Esophagus (tissue), 2 donors: ENCODE results near the gene EPX. TPM values are rescaled to one million over a fixed set of nuclear protein-coding genes. Genes with fewer than 3 reads are reported as not detected.

Source experiments
- H3K27ac ChIP-seq, 2 donors: one replicate each; pipeline ENCODE4 v1.5.1; 2013; ENCODE audit warnings: low read depth in 2 of 2, mild to moderate bottlenecking in 2 of 2, inconsistent platforms in 1 of 2, low read length in 1 of 2, moderate library complexity in 1 of 2
- H3K27me3 ChIP-seq, 2 donors: one replicate each; pipeline ENCODE4 v1.6.1; 2013; ENCODE audit warnings: low read length in 2 of 2, control low read depth in 1 of 2, mild to moderate bottlenecking in 1 of 2; ENCODE audit not compliant: insufficient read depth in 2 of 2, control insufficient read depth in 1 of 2
- H3K36me3 ChIP-seq, 2 donors: one replicate each; pipeline ENCODE4 v1.6.1; 2013; ENCODE audit warnings: low read length in 1 of 2; ENCODE audit not compliant: control insufficient read depth in 2 of 2, insufficient read depth in 2 of 2
- H3K4me1 ChIP-seq, 2 donors: one replicate each; pipeline ENCODE4 v1.6.1; 2013; ENCODE audit warnings: low read length in 1 of 2; ENCODE audit not compliant: control insufficient read depth in 2 of 2, insufficient read depth in 2 of 2
- H3K4me3 ChIP-seq, 2 donors: one replicate each; pipeline ENCODE4 v1.5.1; 2013; ENCODE audit warnings: low read length in 2 of 2, mild to moderate bottlenecking in 2 of 2, low read depth in 1 of 2, moderate library complexity in 1 of 2
- H3K9me3 ChIP-seq, 2 donors: one replicate each; pipeline ENCODE4 v1.6.1; 2013; ENCODE audit warnings: mild to moderate bottlenecking in 2 of 2, low read depth in 1 of 2, low read length in 1 of 2, moderate library complexity in 1 of 2; ENCODE audit not compliant: control insufficient read depth in 2 of 2, insufficient read depth in 1 of 2
- WGBS, 2 donors: extraction: QIAGEN DNeasy Blood & Tissue Kit; methylation state at CpG; one replicate each; pipeline ENCODE4 v1.1.7; 2013; 5-methylcytosine and 5-hydroxymethylcytosine counted together
- polyA plus RNA-seq, 2 donors: library from polyadenylated mRNA; stranded (reverse); fragments of 200-250 nt; gene quantifications; one replicate each; pipeline ENCODE4 v1.2.3, GENCODE V29; 2013
- donor health status: healthy with polysubstance abuse.
- donor health status: Bipolar disorder and iron deficiency.

The EPX gene
- polyA plus RNA-seq, 2 donors = not detected

DNA sequence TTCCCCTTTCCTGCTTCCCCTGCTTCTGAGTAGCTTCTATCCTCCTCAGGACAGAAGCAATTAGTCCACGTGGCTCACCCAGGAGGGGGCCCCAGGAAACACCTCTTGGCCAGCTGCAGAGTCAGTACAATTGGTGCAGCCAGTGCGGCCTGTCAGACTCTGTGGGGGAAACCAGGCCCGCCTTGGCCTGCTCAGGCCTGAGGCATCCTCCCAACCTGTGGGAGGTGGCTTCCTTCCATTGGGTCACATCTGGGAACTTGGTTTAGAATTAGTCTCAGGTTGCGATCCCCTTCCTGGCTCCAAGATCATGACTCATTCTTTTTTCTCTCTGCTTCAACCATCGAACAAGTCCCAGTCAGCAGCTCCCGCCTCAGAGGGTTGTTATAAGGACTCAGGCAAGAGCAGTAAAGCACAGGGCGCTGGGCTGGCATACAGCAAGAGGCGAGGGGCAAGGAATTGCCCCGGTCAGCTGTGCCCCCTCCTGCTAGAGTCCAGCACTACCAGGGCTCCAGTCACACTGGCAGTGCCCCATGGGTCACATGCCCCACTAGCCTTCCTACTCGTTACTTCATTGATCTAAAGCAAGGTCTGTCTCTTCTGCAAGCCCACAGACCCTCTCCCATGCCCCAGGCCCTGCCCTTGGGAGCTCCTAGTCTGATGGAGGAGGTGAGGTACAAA is 8.1 kb upstream of the EPX start:
- Histone ChIP-seq H3K9me3 (no peaks in the 10 kb centered on the region), H3K4me1 (peaks cover 0 to 2% of the 10 kb centered on the region in 2 donors), H3K36me3 (no peaks in the 10 kb centered on the region), H3K27me3 (no peaks in the 10 kb centered on the region), H3K27ac (no peak overlapping the region), H3K4me3 (no peak overlapping the region)
- WGBS, 2 donors = 41 to 54% methylated on average over 10 of the region's 10 CpGs

DNA sequence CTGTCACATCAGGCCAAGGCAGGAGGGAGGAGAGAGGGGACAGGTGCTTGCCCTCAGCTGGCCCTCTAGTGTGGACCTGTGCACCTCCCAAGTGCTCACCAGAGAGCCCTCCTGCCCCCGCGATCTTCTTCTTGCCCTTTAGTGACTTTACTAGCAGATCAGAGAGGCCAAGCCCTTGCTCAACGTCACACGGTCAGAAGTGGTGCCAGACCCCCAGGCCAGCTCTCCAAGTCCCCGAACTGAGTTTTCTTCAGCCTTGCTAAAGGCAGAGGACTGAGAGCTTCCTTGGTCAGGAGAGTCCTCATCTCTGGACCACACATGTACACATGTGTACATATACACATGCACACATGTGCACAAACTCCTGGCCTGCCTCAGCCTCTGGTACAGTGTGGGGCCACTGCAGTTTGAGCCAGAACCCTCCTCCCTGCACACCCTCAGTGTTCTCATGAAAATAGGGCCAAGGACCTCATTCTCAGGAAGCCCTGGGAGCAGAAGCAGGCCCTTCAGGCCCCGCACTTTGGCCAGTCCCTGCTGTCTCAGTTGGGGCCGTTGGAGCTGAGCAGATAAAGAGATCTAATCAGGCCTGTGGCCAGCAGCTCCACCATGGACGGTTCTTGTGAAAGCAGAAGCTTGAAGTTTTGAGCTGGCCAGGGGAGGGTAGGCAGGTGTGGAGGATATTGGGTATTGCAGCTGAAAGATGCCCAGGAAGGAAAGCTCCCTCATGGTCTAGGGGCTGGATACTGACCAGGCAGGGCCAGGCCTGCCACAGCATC is 7.4 kb upstream of the EPX start:
- Histone ChIP-seq H3K4me1 (peaks cover 0 to 2% of the 10 kb centered on the region in 2 donors), H3K27ac (no peak overlapping the region), H3K27me3 (no peaks in the 10 kb centered on the region), H3K36me3 (no peaks in the 10 kb centered on the region), H3K9me3 (no peaks in the 10 kb centered on the region), H3K4me3 (no peak overlapping the region)
- 73 to 79% methylated on average over 8 of the region's 8 CpGs for WGBS, 2 donors

- H3K27ac ChIP-seq = no peak overlapping the region
- H3K27me3 ChIP-seq = no peaks in the 10 kb centered on the region
- H3K36me3 ChIP-seq = no peaks in the 10 kb centered on the region
- peaks cover 0 to 2% of the 10 kb centered on the region in 2 donors for H3K4me1 ChIP-seq
- no peak overlapping the region for H3K4me3 ChIP-seq
- no peaks in the 10 kb centered on the region for H3K9me3 ChIP-seq
- 86 to 92% methylated on average over 4 of the region's 4 CpGs for WGBS, 2 donors
These were observed 5.9 kb upstream of the EPX start for GRCh38 chr17:58186591-58186990.

DNA sequence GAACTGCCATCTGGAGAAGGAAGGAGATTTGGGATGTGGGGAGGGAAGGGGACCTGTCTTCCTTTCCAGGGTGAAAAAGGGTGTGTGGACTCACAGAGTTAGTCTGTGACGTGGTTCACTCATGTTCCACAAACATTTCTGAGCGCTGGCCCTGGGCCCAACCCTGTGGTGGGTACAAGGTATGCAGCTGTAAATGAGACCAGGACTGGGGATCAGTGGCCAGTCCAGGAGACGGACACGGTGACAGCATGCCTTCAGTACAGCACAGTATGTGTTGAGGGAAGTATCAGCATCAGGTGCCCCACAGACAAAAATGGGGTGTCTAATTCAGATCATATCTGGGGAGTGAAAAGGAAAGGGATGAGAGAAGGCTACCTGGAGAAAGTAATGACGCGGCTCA is 5.5 kb upstream of the EPX start:
- Histone ChIP-seq H3K4me3 (no peak overlapping the region), H3K36me3 (no peaks in the 10 kb centered on the region), H3K27me3 (no peaks in the 10 kb centered on the region), H3K27ac (no peak overlapping the region), H3K9me3 (no peaks in the 10 kb centered on the region), H3K4me1 (peaks cover 0 to 2% of the 10 kb centered on the region in 2 donors)
- WGBS, 2 donors = 85 to 91% methylated on average over 6 of the region's 6 CpGs

- 49 to 54% methylated on average over 7 of the region's 7 CpGs for whole genome bisulfite sequencing, 2 donors
- H3K4me3 ChIP-seq = no peak overlapping the region
- H3K27me3 ChIP-seq = no peaks in the 10 kb centered on the region
- H3K4me1 ChIP-seq = peaks cover 0 to 2% of the 10 kb centered on the region in 2 donors
- no peaks in the 10 kb centered on the region for H3K9me3 ChIP-seq
- no peak overlapping the region for H3K27ac ChIP-seq
- no peaks in the 10 kb centered on the region for H3K36me3 ChIP-seq
These were observed 4.9 kb upstream of the EPX start for GRCh38 chr17:58187675-58188074.

- H3K4me1 ChIP-seq = peaks cover 0 to 2% of the 10 kb centered on the region in 2 donors
- H3K27me3 ChIP-seq = no peaks in the 10 kb centered on the region
- H3K4me3 ChIP-seq = no peak overlapping the region
- no peaks in the 10 kb centered on the region for H3K36me3 ChIP-seq
- 50 to 55% methylated on average over 11 of the region's 11 CpGs for WGBS, 2 donors
- no peaks in the 10 kb centered on the region for H3K9me3 ChIP-seq
- no peak overlapping the region for H3K27ac ChIP-seq
These were observed 2.9 kb upstream of the EPX start for GRCh38 chr17:58189436-58190146.

- Histone ChIP-seq H3K9me3 (no peaks in the 10 kb centered on the region), H3K27me3 (no peaks in the 10 kb centered on the region), H3K4me1 (no peaks in the 10 kb centered on the region), H3K27ac (no peak overlapping the region), H3K36me3 (no peaks in the 10 kb centered on the region), H3K4me3 (no peak overlapping the region)
- 40 to 45% methylated on average over 14 of the region's 14 CpGs for WGBS, 2 donors
These were observed 1.2 kb upstream of the EPX start for GRCh38 chr17:58191241-58191896.

- no peaks in the 10 kb centered on the region for H3K9me3 ChIP-seq
- H3K4me3 ChIP-seq = no peak overlapping the region
- H3K36me3 ChIP-seq = no peaks in the 10 kb centered on the region
- WGBS, 2 donors = 70 to 80% methylated on average over 18 of the region's 18 CpGs
- H3K27me3 ChIP-seq = no peaks in the 10 kb centered on the region
- no peaks in the 10 kb centered on the region for H3K4me1 ChIP-seq
- no peak overlapping the region for H3K27ac ChIP-seq
These were observed 1.2 kb downstream of the EPX start for GRCh38 chr17:58193641-58194255.

GRCh38 chr17:58195518-58196123 is 3.1 kb downstream of the EPX start:
- no peaks in the 10 kb centered on the region for H3K4me1 ChIP-seq
- 70 to 82% methylated on average over 5 of the region's 5 CpGs for WGBS, 2 donors
- H3K27ac ChIP-seq = no peak overlapping the region
- H3K36me3 ChIP-seq = no peaks in the 10 kb centered on the region
- no peaks in the 10 kb centered on the region for H3K9me3 ChIP-seq
- no peak overlapping the region for H3K4me3 ChIP-seq
- no peaks in the 10 kb centered on the region for H3K27me3 ChIP-seq
